AG04450 (cell line): Measurements from ENCODE around the gene ST3GAL4. TPM values are rescaled to one million over a fixed set of nuclear protein-coding genes. Genes with fewer than 3 reads are reported as not detected.

ENCODE experiments used
- CTCF ChIA-PET: fragments of 300-600, 350-600 bp; formaldehyde crosslinking; extraction: SDS; loops from one replicate; lab custom pipeline; 2022; ENCODE audit warnings: antibody characterized with exemption, inconsistent platforms; lab: Charles Lee
- POLR2A ChIA-PET: fragments of 350-600 bp; formaldehyde crosslinking; extraction: SDS; loops from one replicate; lab custom pipeline; 2021; ENCODE audit warnings: antibody characterized with exemption, inconsistent platforms; lab: Yijun Ruan, JAX
- DNase-seq: peaks from one replicate; pipeline ENCODE4 v3.0.0-alpha.2; 2011; ENCODE audit warnings: low read depth, low spot score
- H3K27ac ChIP-seq: one replicate; pipeline ENCODE4 v1.5.1; 2012; ENCODE audit warnings: low read depth, low read length, control low read depth
- H3K27me3 ChIP-seq: one replicate; pipeline ENCODE4 v1.6.0; 2012; ENCODE audit warnings: low read length; ENCODE audit not compliant: control insufficient read depth, insufficient read depth
- H3K4me3 ChIP-seq: 2 replicates; pipeline ENCODE4 v1.5.1; 2011; ENCODE audit warnings: mild to moderate bottlenecking, low read depth, low read length, control low read depth
- H3K9me3 ChIP-seq: 2 replicates; pipeline ENCODE4 v1.5.1; 2012; ENCODE audit warnings: low read length; ENCODE audit not compliant: control insufficient read depth, insufficient read depth
- polyA plus RNA-seq: library from polyadenylated mRNA; depleted of rRNA; stranded (reverse); fragments of >200 nt; gene quantifications from 2 replicates; pipeline ENCODE4 v1.2.3, GENCODE V29; 2011
- TF ChIP-seq, protein P1 (sequence below): IDR thresholded peaks from 2 replicates; pipeline ENCODE4 v1.5.1; 2011; ENCODE audit warnings: low read depth, low read length, control low read depth, inconsistent platforms

Gene ST3GAL4
- polyA plus RNA-seq, 1 experiment = 13.1 TPM

DNA sequence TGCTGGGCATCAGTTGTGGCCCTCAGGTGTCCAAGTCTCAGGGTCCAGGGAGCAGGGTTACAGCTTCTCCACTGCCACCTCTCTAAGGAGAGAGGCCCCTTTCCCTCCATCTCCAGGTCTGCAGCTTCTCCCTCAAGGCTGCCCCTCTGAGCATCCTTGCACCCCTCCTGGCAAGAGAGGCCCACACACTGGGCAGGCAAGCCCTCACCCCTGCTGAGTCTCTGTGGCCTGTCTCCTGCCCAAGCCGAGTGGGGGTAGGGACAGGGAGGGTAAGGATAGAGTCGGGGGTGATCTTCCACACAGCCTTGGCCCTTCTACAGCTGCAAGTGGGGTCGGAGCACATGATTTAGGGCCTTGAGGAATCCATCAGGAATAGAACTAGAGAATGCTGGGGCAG lies 76.6 kb downstream of the ST3GAL4 start:
- Histone ChIP-seq H3K4me3 (no peak overlapping the region), H3K9me3 (no peaks in the 10 kb centered on the region; the same call in 1 of the 2 replicates), H3K27me3 (no peaks in the 10 kb centered on the region), H3K27ac (peak overlapping the region; percentile 11)
- TF ChIP-seq, protein P1, sequence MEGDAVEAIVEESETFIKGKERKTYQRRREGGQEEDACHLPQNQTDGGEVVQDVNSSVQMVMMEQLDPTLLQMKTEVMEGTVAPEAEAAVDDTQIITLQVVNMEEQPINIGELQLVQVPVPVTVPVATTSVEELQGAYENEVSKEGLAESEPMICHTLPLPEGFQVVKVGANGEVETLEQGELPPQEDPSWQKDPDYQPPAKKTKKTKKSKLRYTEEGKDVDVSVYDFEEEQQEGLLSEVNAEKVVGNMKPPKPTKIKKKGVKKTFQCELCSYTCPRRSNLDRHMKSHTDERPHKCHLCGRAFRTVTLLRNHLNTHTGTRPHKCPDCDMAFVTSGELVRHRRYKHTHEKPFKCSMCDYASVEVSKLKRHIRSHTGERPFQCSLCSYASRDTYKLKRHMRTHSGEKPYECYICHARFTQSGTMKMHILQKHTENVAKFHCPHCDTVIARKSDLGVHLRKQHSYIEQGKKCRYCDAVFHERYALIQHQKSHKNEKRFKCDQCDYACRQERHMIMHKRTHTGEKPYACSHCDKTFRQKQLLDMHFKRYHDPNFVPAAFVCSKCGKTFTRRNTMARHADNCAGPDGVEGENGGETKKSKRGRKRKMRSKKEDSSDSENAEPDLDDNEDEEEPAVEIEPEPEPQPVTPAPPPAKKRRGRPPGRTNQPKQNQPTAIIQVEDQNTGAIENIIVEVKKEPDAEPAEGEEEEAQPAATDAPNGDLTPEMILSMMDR = no peak
- POLR2A ChIA-PET = no interaction called here
- CTCF ChIA-PET = interaction anchor here (1.4 to 3.3 kb wide), 8 partner anchors 8 to 913 kb away, joined by 3 to 25 read pairs (median 8); no protein-coding TSS in a partner anchor
- no peak for DNase-seq

DNA sequence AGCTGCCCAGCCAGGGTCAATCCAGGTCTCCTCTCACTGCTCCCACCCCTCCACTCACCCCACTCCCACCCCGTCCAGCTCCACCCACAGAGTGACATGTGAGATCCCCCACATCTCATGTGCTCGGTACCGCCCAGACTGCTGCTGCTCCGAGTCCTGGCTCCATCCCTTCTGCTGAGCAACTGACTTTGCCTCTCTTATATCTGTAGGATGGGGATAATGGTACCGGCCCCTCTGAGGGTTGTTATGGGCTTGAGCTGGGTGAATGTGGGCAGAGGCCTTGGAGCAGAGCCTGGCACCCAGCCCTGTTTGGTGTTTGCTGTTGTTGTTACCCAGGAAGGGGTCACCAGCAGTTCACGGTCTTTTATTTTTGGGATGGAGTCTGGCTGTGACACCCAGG lies 77.0 kb downstream of the ST3GAL4 start:
- H3K4me3 ChIP-seq = no peak overlapping the region
- POLR2A ChIA-PET = no interaction called here
- no peaks in the 10 kb centered on the region for H3K27me3 ChIP-seq
- H3K9me3 ChIP-seq = no peaks in the 10 kb centered on the region; the same call in 1 of the 2 replicates
- CTCF ChIA-PET = interaction anchor here (1.4 to 3.2 kb wide), 6 partner anchors 9 to 913 kb away, joined by 3 to 22 read pairs (median 8); no protein-coding TSS in a partner anchor
- TF ChIP-seq, protein P1 = no peak
- DNase-seq = no peak
- no peak overlapping the region for H3K27ac ChIP-seq

DNA sequence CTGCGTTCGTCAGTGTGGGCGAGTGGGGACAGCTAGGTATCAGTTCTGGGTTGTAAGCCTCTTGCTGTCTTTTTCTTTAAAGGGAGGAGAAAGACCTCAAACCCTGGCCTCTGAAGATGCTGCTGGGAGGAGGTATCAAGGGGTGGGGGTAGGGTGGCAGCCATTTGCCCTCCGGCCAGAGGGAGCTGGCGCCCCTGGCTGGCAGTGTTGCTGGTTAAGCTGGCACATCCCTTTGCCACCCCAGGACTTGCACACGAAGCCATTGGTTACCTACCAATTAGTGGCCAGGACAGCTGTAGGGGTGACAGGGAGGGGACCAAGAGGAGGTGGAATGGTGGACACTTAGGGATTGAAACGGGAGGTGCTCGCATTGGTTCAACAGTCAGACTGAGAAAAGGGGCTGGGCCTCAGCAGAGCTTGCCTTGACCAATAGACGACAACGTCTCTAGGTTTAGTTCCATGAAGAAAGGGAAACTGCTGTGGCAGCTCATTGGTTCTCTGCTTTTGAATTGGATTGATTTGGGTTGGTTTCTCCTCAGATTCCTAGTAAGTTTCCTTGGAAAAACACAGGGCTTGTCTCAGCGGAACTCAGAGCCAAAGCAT lies 77.9 kb downstream of the ST3GAL4 start:
- TF ChIP-seq, protein P1 = no peak
- ChIA-PET POLR2A (no interaction called here), CTCF (interaction anchor here (0.6 to 3.2 kb wide), 5 partner anchors 8 to 912 kb away, joined by 3 to 22 read pairs (median 3); no protein-coding TSS in a partner anchor)
- DNase-seq = no peak
- no peaks in the 10 kb centered on the region for H3K27me3 ChIP-seq
- H3K4me3 ChIP-seq = no peak overlapping the region
- H3K9me3 ChIP-seq = no peaks in the 10 kb centered on the region; the same call in 1 of the 2 replicates
- no peak overlapping the region for H3K27ac ChIP-seq

DNA sequence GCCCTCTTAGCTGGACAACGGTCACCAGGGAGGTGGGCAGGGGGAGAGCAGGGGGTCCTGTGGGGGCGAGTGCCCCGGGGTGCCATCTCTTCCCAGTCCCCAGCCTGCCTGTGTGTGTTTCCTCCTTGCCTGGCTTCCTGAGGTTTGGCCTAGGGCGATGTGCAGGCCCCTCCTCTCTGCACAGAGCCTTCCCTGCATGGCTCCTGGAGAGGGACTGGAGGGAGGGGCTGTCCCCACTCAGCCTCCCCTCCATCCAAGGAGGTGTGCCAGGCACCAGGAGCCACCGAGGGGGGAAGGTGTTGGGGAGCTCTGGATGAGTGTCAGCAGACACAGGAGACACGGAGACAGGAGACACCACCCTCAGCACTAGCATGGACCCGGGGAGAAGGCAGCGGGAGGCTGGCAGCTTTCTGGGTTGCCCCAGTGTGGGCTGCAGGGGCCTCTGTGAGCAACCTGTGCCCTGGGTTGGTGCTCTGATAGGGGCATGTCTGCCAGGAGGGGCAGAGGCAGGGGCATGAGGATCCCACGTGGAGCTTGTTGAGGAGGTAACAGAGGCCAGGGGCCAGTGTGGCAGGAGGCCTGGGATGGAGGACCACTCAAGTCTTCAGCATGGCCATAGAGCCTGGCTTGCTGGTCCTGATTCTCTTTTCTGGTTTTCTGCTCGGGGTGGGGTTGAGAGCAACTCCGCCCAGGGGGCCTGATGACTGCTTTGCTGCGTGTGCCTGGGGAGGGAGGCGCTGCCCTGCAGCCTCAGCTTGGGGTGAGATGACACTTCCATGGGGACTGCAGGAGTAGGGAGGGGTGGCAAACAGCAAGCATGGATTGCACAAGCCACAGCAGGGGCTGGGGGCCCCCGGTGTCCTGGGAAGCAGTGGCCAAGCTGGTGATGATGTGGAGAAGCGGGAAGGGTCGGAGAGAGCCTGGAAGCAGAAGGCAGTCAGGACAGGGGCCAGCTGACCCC lies 78.8 kb downstream of the ST3GAL4 start:
- no peak for DNase-seq
- TF ChIP-seq, protein P1 = no peak
- no peak overlapping the region for H3K27ac ChIP-seq
- no peak overlapping the region for H3K4me3 ChIP-seq
- ChIA-PET CTCF (interaction anchor here (0.9 kb wide), 1 partner anchor 124 kb away, joined by 3 read pairs; no protein-coding TSS in a partner anchor), POLR2A (no interaction called here)
- no peaks in the 10 kb centered on the region for H3K27me3 ChIP-seq
- H3K9me3 ChIP-seq = no peaks in the 10 kb centered on the region; the same call in 1 of the 2 replicates
